ENCODE data around the gene OR12D1.

Gene OR12D1

DNA sequence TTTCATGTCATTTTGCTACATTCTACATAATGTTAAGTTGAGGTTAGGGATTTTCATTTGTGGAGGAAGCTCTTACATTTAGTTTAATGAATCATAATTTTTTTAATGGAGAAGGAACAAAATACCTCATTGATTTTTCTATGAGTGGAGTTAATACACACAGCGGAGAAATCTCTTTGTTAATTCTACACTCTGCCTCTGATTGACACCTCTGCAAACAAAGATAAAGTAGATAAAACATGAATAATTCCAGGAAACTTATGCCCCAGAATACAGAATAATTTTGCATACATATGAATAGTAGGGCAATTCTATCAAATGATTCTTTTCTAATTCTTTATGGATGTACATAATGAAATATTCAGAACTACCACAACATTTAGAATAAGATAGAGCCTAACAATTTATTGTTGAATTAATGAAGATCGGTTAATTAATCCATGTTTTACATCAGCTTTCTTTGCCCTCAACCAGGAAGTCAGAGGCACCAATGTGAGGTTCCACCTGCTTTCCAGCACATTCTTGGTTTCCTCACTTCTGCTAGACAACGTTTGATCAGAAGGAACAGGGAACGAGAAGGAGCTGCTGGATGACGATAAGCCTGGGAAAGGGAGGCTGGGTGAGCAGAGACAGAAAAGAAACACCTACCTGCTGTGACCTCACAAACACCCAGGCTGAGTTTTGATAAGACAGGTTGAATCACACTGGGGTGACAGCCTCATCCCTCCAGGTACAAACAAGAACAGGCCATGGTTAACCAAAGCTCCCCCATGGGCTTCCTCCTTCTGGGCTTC lies 46.5 kb downstream of the OR12D1 start:
- ATAC-seq (ENCODE audit: low read depth) (no peak), DNase-seq (ENCODE audit: low spot score) (no peak)
- H3K4me3 ChIP-seq (ENCODE audit: severe bottlenecking), result no peak overlapping the region
- no peaks in the 10 kb centered on the region for H3K4me1 ChIP-seq (ENCODE audit: insufficient read depth, poor library complexity, severe bottlenecking)
- H3K27me3 ChIP-seq (ENCODE audit: insufficient read depth, poor library complexity, severe bottlenecking), result no peaks in the 10 kb centered on the region
- no peaks in the 10 kb centered on the region for H3K9me3 ChIP-seq (ENCODE audit: severe bottlenecking)
- H3K36me3 ChIP-seq (ENCODE audit: low read depth), result no peaks in the 10 kb centered on the region
- TF ChIP-seq CTCF (IDR thresholded peaks at IDR 0.05; ENCODE audit: poor library complexity, severe bottlenecking), result no peak
- H3K27ac ChIP-seq (ENCODE audit: poor library complexity, severe bottlenecking), result no peak overlapping the region

DNA sequence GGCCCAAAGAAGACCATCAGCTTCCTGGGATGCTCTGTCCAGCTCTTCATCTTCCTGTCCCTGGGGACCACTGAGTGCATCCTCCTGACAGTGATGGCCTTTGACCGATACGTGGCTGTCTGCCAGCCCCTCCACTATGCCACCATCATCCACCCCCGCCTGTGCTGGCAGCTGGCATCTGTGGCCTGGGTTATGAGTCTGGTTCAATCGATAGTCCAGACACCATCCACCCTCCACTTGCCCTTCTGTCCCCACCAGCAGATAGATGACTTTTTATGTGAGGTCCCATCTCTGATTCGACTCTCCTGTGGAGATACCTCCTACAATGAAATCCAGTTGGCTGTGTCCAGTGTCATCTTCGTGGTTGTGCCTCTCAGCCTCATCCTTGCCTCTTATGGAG lies 47.3 kb downstream of the OR12D1 start:
- DNase-seq (ENCODE audit: low spot score), result no peak
- no peak for TF ChIP-seq CTCF (IDR thresholded peaks at IDR 0.05; ENCODE audit: poor library complexity, severe bottlenecking)
- Histone ChIP-seq H3K27ac (ENCODE audit: poor library complexity, severe bottlenecking) (no peak overlapping the region), H3K36me3 (ENCODE audit: low read depth) (no peaks in the 10 kb centered on the region), H3K9me3 (ENCODE audit: severe bottlenecking) (no peaks in the 10 kb centered on the region), H3K27me3 (ENCODE audit: insufficient read depth, poor library complexity, severe bottlenecking) (no peaks in the 10 kb centered on the region), H3K4me3 (ENCODE audit: severe bottlenecking) (no peak overlapping the region), H3K4me1 (ENCODE audit: insufficient read depth, poor library complexity, severe bottlenecking) (no peaks in the 10 kb centered on the region)
- no peak for ATAC-seq (ENCODE audit: low read depth)

DNA sequence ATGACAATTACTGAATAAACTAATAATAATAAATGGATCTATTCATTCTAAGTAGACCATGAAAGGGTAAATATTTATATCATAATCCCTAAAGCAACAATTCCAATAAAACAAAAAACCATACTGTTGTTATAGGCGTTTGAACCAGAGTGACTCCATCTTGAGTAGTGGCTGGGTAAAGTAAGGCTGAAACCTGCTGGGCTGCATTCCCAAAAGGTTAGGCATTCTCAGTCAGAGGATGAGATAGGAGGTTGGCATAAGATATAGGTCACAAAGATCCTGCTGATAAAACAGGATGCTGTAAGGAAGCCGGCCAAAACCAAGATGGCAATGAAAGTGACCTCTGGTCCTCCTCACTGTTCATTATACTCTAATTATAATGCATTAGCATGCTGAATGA lies 50.6 kb downstream of the OR12D1 start:
- Histone ChIP-seq H3K27ac (ENCODE audit: poor library complexity, severe bottlenecking) (no peak overlapping the region), H3K9me3 (ENCODE audit: severe bottlenecking) (no peaks in the 10 kb centered on the region), H3K4me3 (ENCODE audit: severe bottlenecking) (no peak overlapping the region), H3K4me1 (ENCODE audit: insufficient read depth, poor library complexity, severe bottlenecking) (no peaks in the 10 kb centered on the region), H3K27me3 (ENCODE audit: insufficient read depth, poor library complexity, severe bottlenecking) (no peaks in the 10 kb centered on the region), H3K36me3 (ENCODE audit: low read depth) (no peaks in the 10 kb centered on the region)
- DNase-seq (ENCODE audit: low spot score) (no peak), ATAC-seq (ENCODE audit: low read depth) (no peak)
- no peak for TF ChIP-seq CTCF (IDR thresholded peaks at IDR 0.05; ENCODE audit: poor library complexity, severe bottlenecking)

DNA sequence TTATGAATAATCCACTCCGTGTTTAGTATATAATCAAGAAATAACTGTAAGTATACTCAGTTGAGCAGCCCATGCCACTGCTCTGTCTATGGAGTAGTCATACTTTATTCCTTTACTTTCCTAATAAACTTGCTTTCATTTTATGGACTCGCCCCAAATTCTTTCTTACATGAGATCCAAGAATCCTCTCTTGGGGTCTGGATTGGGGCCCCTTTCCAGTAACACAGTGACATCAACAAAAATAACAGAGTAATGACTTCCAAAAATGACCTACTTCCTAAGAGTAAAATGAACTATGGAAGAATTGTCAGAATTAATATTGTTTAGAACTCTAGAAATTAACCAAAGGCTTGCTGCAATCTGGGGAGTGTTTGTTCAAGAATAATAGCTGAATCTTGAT lies 51.1 kb downstream of the OR12D1 start:
- no peak for TF ChIP-seq CTCF (IDR thresholded peaks at IDR 0.05; ENCODE audit: poor library complexity, severe bottlenecking)
- DNase-seq (ENCODE audit: low spot score) (no peak), ATAC-seq (ENCODE audit: low read depth) (no peak)
- no peak overlapping the region for H3K27ac ChIP-seq (ENCODE audit: poor library complexity, severe bottlenecking)
- H3K27me3 ChIP-seq (ENCODE audit: insufficient read depth, poor library complexity, severe bottlenecking), result no peaks in the 10 kb centered on the region
- H3K4me3 ChIP-seq (ENCODE audit: severe bottlenecking), result no peak overlapping the region
- no peaks in the 10 kb centered on the region for H3K36me3 ChIP-seq (ENCODE audit: low read depth)
- H3K9me3 ChIP-seq (ENCODE audit: severe bottlenecking), result no peaks in the 10 kb centered on the region
- H3K4me1 ChIP-seq (ENCODE audit: insufficient read depth, poor library complexity, severe bottlenecking), result no peaks in the 10 kb centered on the region

DNA sequence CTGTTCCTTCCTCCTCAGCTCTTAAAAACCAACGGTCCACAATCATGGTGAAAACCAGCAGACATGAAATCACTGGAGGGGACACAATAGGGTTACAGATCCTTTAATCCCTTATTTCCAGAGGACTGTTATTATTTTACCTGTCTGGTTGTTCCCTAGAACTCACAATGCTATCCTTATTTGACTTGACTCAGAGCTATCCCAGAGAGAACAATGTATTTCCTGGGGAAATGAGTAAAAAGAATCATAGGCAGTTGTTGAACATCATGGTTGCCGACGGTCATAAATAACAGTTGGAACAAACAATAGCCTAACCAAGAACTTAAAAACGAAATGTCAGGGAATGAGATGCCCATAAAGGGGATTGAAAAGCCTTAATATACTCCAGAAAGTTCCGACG lies 51.5 kb downstream of the OR12D1 start:
- DNase-seq (ENCODE audit: low spot score) (no peak), ATAC-seq (ENCODE audit: low read depth) (no peak)
- Histone ChIP-seq H3K4me3 (ENCODE audit: severe bottlenecking) (no peak overlapping the region), H3K27me3 (ENCODE audit: insufficient read depth, poor library complexity, severe bottlenecking) (no peaks in the 10 kb centered on the region), H3K27ac (ENCODE audit: poor library complexity, severe bottlenecking) (no peak overlapping the region), H3K4me1 (ENCODE audit: insufficient read depth, poor library complexity, severe bottlenecking) (no peaks in the 10 kb centered on the region), H3K9me3 (ENCODE audit: severe bottlenecking) (no peaks in the 10 kb centered on the region), H3K36me3 (ENCODE audit: low read depth) (no peaks in the 10 kb centered on the region)
- TF ChIP-seq CTCF (IDR thresholded peaks at IDR 0.05; ENCODE audit: poor library complexity, severe bottlenecking), result no peak
